Activated T-helper 1 cell treated with Interleukin-2 at 50 U/mL for 16 hours (primary cell): ENCODE results near the gene ZYX.
A peak's percentile ranks its signal among the peaks of the same experiment; 100 is the strongest.
"Not testable (repeated sequence)": the region's sequence is repeated elsewhere in the genome, so short reads cannot be mapped to it uniquely, and the experiment has no call there.

ENCODE experiments used
- DNase-seq: peaks from one replicate; pipeline ENCODE4 v3.0.0-alpha.2; 2020; ENCODE audit warnings: low read depth

Gene ZYX

DNA sequence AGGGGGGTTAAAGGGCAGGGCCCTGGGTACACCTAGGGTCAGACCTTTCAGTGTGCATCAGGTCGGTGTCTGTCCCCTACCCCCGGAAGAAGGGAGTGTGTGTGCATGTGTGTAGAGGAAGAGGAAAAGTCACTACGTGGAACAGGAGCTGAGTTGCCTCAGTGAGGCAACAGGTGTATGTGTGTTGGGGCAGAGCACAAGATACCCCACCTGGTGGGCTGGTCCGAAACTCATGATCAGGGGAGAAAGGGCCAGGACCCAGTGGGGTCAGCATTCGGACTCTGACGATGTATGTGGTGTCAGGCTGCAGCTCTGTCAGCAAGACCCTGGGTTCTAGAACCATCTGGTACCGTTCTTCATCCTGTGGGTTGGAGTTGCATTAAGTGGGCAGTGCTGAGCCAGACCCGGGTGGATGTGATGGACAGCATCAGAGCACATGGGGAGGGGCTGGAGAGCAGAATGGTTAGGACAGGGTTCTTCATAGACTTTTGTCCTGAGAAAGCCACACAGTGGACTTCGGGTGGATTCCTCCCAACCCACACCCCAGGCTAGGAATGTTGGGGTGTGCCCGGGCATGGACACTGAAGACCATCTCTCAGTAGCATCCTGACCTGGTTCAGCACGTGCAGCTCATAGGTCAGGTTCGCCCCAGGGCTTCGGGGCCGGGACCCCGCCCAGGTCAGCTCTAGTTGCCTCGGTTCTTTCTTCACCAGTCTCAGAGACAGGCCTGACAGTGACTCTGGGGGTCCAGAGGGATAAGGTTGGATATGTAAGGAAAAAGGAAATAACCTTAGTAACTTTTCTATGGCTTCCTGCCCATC is 16.8 kb downstream of the ZYX start:
- no peak for DNase-seq

DNA sequence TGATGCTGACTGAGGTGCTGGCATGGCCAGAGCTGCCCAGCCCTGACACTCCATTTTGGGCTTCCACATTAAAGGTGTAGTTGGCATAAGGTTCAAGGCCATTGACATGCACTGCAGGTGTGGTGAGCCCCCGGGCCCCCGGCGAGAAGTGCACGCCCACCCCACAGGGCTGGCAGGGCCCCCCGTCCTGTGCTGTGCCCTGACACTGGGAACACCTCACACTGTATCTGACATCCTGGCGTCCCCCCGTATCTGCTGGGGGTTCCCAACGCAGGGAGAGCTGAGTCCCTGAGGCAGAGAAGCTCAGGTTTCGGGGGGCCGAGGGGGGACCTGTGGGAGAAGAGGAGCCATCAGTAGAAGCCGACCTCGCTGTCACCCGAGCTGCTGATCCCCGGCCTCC is 17.5 kb downstream of the ZYX start:
- DNase-seq: no peak

DNA sequence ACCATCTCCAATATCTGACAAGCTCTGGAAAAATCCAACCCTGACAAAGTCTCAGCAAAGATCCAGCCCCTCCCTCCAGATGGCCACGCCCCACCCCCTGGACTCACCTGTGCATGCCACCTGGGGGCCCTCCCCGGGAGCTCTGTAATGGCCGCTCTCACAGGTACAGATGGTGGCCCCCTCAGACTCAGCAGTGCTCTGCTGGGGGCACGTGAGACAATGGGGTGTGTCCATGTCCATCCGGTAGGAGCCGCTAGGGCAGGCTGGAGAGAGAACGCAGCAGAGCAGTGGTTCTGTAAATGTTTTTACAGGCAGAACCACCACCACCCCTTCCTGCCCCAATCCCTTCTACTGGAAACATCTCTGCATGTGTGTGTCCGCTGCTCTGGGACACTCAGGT is 18.0 kb downstream of the ZYX start:
- DNase-seq: no peak

DNA sequence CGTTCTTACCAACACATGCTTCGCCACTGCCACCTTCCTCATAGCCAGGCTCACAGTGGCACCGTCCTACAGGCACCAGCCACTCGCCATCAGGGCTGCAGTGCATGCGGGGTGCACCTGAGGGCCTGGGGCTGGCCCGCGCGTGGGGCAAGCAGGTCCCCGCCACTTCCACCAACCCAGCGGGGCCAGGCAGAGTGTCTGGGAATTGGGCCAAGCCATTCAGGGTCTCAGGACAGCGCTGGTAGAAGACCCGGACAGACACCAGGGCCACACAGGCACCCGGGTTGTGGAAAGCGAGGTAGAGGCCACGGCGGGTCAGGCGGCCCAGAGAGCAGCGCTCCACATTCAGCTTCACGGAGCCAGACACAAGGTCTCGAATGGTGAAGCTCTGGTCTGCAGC is 18.5 kb downstream of the ZYX start:
- DNase-seq: no peak

DNA sequence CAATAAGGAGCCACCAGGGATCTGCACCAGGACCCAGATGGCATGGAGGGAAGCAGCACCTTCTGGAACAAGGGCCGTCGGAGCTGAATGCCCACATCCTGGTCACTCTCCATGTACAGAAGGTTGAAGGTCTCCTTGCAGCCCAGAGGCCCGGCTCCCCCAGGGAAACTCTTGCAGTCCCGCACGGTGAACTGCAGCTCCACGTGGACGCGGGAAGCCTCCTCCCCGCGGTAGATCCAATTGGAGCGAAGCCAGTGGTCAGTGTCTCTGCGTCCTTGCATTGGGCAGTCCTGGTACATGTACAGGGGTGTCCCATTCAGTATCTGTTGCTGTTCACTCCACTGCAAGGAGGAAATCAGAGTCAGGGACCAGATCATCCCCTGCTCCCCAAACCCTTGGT is 20.1 kb downstream of the ZYX start:
- no peak for DNase-seq

DNA sequence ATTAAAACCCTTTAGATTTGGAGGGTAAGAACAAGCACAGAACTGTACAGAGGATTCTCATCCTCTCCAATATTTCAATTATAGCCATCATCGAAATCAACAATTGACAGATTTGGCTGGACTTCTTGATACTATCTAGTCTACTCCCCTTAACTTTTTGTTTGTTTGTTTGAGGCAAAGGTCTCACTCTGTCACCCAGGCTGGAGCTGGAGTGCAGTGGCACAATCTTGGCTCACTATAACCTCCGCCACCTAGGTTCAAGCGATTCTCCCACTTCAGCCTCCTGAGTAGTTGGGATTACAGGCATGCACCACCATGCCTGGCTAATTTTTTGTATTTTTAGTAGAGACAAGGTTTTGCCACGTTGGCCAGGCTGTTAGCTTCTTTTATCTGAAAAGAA is 21.1 kb downstream of the ZYX start:
- DNase-seq: not testable (repeated sequence)

DNA sequence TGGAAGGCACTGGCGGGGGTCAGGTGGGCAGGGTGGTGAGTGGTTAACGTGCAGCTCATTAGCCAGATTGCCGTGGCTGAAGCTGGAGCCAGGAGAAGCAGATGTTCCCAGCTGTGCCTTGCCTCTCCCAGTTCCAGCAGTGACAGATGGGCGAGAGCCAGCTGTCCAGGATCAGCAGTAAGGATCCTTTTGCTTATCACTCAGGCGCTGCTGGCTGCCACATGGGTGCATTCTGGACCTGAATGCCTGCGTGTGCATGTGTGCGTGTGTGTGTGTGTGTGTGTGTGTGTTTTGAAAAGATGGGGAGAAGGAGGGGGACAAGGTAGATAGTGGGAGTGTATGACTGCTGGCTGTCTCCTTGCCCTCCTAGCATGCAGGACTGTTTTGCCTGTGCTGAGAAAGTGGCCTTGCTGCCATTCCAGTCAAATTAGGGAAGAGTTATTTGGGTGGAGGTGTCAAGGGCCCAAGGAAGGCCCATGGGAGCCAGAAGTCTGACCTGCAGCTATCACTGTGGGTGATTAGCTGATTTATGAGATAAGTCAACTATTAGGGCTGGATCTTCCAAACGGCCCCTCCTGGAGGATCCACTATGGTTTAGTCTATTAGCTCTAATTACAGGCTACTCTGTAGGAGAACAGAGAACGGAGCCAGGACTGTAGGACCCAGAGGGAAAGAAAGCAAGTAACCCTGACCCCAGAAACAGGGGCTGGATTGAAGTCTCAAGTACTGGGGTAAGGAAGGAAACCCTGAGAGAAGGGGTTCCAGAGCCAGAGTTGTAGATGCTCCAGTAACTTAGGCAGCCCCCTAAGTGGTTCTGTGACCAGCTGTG is 24.2 kb downstream of the ZYX start:
- DNase-seq: no peak

DNA sequence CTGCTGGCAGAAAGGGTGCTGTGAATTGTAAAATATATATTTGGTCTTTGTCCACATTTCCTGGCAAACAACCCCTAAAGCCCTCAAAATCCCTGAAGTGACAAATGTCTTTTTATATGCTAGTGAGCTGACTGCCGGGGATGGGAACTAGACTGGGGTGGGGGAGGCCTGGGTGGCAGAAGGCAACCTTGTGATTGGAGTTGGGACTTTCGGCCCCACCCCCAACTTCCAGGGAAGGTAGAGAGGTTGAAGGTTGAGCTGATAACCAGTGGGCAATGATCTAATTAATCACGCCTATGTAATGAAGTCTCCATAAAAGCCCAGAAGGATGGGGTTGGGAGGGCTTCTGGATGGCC is 24.8 kb downstream of the ZYX start:
- no peak for DNase-seq

DNA sequence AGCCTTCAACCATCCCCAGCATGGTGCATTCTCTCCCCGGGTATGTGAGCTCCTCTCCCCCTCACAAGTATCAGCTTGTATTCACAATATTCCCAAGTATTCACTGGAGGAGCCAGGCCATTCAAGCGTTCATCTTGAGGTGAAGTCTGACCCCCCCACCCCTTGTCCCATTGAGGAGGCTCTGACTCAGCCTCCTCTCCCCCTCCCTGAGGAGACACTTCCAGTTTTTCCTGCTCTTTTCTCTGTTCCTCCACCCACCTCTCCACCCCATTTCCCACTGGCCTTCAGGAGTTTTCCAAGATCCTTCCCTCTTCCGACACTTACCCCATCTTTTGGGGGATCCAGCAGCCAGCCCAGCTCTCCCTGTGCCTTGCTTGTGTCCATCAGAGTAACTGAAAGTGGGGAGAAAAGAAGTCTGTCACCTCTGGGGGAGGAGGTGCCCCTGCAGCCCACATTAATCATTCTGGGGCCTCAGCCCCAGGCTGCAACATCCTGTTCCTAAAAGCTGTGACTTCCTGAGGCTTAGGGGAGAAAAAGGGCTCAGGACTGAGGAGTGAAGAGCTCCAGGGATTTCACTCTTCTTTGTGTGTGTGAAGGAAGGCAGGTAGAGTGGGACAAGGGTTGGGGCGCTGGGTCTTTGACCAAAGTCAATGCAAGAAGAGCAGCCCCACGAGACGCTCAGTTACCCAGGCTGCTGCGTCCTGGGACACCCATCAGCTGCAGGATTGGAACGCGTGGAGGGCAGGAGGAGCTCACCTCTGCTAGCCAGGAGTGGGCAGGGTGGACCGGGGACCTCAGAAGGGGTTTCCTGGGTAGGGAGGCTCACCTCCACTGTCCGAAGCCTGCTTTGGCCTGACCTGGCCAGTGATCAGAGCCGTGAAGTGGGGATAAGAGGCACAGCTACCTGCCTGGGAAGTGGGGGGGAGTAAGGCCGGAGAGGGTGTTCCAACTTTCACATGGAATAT is 26.4 kb downstream of the ZYX start:
- DNase-seq: peak; percentile 21

DNA sequence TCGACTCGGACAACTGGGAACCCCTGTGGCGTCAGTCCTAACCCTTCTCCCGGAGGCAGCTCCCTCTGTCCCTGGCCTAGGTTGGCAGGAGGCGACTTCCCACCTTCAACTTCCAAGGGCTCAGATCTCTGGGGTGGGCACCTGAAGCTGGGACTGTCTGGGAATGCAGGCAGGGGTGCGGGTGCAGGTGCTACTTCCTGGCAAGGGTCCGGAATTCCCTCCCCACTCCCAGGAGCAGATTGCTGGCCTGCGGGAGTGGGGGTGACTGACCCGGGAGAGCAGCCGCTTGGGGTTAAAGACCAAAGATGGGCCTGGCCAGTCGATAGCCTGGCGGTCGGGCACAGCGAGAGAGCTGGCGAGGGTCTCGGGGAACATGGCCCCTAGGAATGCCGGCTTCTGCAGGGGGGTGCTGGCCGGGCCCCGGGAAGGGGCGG is 27.1 kb downstream of the ZYX start:
- no peak for DNase-seq

DNA sequence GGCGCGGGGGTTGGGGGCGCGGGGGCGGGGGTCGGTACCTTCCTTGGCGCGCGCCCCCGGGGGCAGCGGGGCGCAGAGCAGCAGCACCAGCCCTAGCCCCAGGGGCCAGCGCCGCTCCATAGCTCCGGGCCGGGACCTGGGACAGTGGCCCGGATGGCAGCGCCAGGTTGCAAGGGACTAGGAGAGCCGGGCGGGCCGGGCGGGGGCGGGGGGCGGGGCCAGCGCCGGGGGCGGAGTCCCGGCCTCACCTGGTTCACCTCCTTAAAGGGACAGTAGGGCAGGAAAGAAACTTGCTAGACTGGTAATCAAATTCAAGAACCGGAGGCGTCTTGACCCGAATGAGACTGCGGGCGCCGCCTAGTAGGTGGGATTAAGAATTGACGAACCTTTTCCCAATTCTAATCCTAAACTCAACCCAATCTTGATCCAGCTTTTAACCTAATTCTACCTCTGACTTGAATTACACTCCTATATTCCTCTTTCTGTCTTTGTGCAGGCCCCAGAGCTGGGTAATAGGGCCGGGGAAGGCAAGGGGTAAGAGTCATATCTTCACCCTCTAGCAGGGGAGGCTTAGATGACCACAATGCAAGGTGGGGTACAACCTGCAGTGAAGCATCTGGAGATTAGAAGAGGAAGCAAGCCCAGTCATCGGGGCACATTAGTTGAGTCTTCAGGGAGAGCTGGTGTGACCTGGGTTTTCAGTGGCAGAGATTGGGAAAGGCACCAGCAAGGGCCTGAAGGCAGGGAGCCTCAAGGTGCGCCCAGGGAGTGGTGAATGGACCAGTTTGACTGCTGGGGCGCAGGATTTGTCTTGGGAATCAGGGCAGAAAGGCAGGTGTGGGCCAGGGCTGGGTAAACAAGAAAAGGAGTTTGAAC is 27.8 kb downstream of the ZYX start, which contains the start of gene EPHA1:
Gene EPHA1, minus strand, starts transcription at position 171 of the 876 bp plus-strand sequence. Its CDS starts 51 bp downstream, at position 120.
- DNase-seq: peak; percentile 34

DNA sequence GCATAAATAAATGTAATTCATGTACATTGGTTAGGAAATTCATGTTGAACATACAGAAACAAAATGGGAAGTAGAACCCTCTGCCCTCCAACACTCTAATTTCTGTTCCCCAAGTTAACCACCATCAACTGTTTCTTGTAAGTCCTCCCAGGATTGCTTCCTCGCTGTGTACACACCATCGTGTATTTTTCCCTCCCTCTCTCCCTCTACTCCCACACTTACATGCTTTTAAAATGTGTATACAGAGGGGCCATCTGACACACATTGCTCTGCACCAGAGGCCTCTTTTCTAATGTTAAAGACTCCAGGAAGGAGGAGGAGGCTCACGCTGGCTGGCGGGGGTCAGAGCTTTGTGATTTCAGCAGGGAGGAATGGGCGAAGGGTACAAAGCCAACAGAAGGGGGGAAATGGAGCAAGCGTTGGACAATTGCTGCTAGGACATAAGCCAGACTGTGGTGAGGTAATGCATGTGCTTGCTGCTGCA is 29.4 kb downstream of the ZYX start:
- DNase-seq: no peak

DNA sequence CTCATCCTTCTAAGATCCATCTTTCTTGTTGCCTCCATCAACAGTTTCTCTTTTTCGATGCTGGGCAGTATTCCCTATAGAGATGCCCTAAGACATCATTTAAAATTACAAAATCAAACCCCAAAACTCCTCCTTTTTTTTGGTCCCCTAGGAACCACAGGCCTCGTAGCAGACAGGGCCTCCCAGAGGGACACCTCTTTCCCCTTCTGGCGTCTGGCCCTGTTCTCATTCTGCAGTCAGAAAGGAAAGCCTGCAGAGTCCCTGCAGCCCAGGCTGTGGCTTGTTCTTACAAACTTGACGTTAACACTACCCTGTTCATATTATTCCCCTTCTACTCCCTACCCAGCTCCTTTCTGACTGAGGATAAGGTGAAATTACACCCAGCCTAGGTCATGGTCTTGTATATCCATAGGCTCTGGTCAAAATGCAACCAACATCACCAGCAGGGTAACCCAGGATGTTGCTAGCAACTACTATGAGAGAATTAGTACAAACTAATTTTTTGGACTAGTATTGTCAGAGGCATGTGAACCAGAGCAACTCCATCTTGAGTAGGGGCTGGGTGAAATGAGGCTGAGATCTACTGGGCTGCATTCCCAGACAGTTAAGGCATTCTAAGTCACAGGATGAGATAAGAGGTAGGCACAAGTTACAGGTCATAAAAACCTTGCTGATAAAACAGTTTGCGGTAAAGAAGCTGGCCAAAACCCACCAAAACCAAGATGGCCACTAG is 31.0 kb downstream of the ZYX start:
- no peak for DNase-seq

DNA sequence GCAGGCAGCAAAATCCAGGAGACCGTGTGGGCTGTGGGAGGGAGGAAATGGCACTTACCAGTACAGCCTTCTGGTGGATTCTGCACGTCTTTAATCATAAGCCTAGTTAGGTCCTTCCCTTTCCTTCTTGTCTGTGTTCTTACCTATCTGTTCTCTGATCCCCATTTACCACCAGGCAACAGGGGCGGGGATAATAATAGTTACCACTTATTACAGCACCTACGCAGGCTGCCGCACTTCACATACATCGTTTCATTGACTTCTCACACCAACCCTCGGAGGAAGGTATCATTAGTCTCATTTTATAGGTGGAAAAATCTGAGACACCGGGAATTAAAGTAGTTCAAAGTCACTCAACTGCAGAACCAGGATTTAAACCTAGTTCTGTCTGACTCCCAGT is 32.0 kb downstream of the ZYX start:
- DNase-seq: no peak

DNA sequence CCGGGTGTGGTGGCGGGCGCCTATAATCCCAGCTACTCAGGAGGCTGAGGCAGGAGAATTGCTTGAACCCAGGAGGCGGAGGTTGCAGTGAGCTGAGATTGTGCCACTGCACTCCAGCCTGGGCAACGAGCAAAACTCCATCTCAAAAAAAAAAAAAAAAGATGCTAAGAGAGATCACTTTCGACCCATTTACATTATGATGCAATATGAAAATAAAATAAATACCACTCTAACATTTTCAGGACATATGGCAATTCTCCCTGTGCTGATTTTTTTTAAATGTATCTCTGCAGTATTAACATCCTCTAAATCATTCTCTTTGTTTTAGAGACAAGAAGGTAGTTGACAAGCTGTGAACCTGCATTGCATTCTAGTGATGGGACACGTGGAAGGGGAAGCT is 34.1 kb downstream of the ZYX start:
- DNase-seq: not testable (repeated sequence)

DNA sequence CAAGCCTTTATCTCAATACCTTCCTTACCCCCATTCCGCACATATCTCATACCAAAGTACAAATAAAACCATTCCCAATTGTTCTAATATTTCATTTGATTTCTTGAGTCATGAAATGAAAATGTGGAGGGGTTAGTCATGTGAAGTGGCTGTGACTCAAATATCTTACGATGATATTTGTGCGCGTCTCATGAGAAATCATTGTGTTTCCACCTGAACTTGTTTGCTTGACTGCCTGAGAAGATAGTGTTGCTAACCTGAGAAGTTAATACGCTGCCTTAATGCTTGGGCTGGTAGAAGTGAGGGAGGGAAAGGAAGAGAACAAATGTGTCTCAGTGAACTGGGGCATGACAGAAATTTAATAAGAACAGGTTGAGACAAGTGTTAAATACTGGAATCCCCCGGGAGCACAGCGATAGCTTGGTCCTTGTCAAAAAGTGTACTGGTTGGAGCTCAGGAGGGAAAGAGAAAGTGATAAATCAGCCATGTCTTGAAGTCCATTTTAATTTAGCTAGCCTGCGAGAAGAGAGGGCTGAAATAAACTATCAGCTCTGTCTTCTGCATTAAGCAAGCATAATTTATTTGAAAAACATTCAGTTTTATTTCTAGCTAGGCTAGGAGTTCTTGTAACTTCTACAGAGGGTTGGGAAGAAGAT is 34.7 kb downstream of the ZYX start:
- no peak for DNase-seq

DNA sequence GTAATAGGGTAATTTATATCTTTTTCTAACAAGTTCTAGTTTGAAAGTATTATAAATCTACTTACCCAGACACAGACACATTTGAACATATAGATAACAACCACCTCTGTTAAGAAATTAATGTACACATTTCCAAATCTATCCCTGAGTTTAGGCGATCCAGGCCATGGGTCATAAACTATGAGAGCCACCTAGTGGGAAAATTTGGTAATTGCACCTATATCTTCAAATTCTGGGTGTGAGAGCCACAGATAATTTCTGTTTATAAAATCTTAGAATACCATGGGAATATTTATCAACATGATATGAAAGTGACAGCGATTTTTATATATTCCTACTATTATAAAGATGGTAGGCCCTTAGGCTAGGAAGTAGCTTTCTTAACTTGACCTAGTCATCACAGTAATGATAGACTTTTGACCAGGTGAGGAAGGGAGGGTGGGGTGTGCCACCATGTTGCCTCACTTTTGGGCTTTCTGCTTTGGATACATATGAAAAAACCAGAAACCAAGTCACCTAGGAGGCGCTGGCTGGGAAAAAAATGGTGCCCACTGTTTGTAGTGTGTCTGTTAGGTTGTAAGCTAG is 35.5 kb downstream of the ZYX start:
- DNase-seq: no peak

DNA sequence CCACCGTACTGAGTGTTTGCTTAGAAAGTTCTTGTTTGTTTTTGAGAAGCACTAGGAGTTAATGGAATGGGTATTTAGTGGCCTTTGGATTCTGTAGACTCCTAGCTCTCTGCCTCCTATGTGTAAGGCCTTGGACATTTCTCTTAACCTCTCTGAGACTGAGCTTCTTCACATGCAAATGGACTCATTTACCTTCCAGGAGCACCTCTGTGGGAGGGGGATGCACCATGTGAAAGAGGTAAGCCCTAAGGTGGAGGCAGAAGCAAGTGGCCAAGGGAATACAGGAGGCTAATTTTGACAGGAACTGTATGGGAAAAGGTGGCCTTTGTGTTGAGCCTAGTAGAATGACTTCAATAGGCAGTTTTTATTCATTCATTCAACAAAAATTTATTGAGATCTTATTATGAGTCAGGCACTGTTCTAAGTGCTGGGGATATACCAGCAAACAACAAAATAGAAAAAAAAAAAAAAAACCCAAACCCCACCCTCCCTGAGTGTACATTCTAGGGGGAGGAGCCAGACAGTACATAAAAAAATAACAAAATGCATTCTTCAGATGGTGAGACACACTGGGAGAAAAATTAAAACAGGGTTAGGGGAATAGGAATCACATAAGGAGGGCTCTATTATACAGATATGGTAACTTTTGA is 36.7 kb downstream of the ZYX start:
- DNase-seq: no peak
